Measurements from ENCODE around the gene TSGA10.

DNA sequence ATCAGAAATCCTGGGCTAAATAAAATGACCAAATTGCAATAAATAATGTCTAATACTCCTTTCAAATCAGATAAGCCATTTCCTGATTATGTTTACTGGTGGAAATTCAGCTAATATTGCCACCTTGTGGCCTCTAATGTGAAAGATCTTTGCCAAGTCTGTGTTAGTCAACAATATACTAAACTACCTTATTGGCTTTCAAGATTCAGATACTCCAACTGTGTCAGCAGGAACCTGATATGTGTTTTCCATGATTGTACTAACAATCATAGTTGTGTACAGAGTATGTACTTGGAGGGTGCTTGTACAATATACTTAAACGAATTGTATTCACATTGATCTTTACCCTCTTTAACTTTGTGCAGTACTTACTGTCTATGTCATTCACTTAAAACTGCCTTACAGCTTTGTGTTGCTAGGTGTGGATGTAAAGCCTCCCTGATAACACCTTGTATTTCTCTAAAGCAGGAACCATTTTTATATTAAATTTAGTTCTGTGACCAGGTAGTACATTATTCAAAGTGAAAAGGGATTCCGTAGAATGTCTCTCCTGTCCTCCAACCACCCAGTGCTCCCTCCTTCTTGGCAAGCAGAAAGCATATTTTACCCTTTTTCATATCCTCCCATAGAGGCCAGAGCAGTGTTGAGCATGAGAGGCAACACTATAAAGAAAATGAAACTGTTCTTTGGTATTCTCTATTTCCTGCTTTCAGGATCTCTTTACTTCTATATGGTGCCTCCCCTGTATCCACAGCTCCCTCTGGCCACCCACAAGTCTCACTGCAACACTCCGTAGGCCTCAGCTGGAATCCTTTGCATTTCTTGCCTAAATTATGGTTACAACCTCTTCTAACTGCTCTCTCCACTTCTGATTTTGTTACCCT, 88.4 kb downstream of the TSGA10 start:
- TF ChIP-seq, protein P1, sequence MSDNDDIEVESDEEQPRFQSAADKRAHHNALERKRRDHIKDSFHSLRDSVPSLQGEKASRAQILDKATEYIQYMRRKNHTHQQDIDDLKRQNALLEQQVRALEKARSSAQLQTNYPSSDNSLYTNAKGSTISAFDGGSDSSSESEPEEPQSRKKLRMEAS (IDR thresholded peaks at IDR 0.05): no peak
- no peak for TF ChIP-seq NFIC (IDR thresholded peaks at IDR 0.05)
- TF ChIP-seq EP300 (IDR thresholded peaks at IDR 0.05; ENCODE audit: borderline replicate concordance): no peak
- TF ChIP-seq REST (IDR thresholded peaks at IDR 0.05; ENCODE audit: low read depth): no peak
- TF ChIP-seq EGR1 (IDR thresholded peaks at IDR 0.05): no peak
- TF ChIP-seq USF1 (IDR thresholded peaks at IDR 0.05): no peak
- no peak for TF ChIP-seq TCF12 (IDR thresholded peaks at IDR 0.05; ENCODE audit: low read depth)
